ENCODE data around the gene BMPER.

- no peak for TF ChIP-seq POLR2AphosphoS5 (IDR thresholded peaks at IDR 0.05; ENCODE audit: borderline replicate concordance, low read depth, low read length)
- TF ChIP-seq EZH2 (IDR thresholded peaks at IDR 0.05), result no peak
These were observed 251.8 kb downstream of the BMPER start for GRCh38 chr7:34157137-34157536.

Data from SK-N-MC (cell line).